Activated naive CD8-positive, alpha-beta T cell treated with anti-CD3 and anti-CD28 coated beads, Interleukin-2, amount 50 U/mL, for 16 hours (primary cell): ENCODE data around the gene DGCR2.
"Not testable (repeated sequence)": the region's sequence is repeated elsewhere in the genome, so short reads cannot be mapped to it uniquely, and the experiment has no call there.

Experiments used
- DNase-seq: peaks from one replicate; pipeline ENCODE4 v3.0.0-alpha.2; 2020; ENCODE audit warnings: low read depth, low spot score

Gene DGCR2

GRCh38 chr22:19061471-19062138, 60.6 kb downstream of the DGCR2 start:
- no peak for DNase-seq

- no peak for DNase-seq
Measured at GRCh38 chr22:19060356-19061009, 61.7 kb downstream of the DGCR2 start.

- no peak for DNase-seq
Measured at GRCh38 chr22:19059481-19060278, 62.5 kb downstream of the DGCR2 start.

- DNase-seq, result no peak
Measured at GRCh38 chr22:19058713-19059451, 63.3 kb downstream of the DGCR2 start.

GRCh38 chr22:19057999-19058491, 64.2 kb downstream of the DGCR2 start:
- DNase-seq, result no peak

GRCh38 chr22:19057539-19057938, 64.7 kb downstream of the DGCR2 start:
- no peak for DNase-seq

- DNase-seq, result no peak
Measured at GRCh38 chr22:19056951-19057401, 65.2 kb downstream of the DGCR2 start.

GRCh38 chr22:19055801-19056200, 66.4 kb downstream of the DGCR2 start:
- DNase-seq, result no peak

- no peak for DNase-seq
Measured at GRCh38 chr22:19052941-19053541, 69.2 kb downstream of the DGCR2 start.

GRCh38 chr22:19051381-19052072, 70.7 kb downstream of the DGCR2 start:
- DNase-seq, result no peak

GRCh38 chr22:19050847-19051246, 71.4 kb downstream of the DGCR2 start:
- DNase-seq, result not testable (repeated sequence)

GRCh38 chr22:19050117-19050516, 72.1 kb downstream of the DGCR2 start:
- DNase-seq, result no peak

- DNase-seq, result no peak
Measured at GRCh38 chr22:19048531-19048930, 73.7 kb downstream of the DGCR2 start.

GRCh38 chr22:19047993-19048392, 74.2 kb downstream of the DGCR2 start:
- DNase-seq, result no peak

- no peak for DNase-seq
Measured at GRCh38 chr22:19046719-19047609, 75.2 kb downstream of the DGCR2 start.

- no peak for DNase-seq
Measured at GRCh38 chr22:19046287-19046686, 75.9 kb downstream of the DGCR2 start.

GRCh38 chr22:19045094-19045493, 77.1 kb downstream of the DGCR2 start:
- DNase-seq, result no peak

- DNase-seq, result no peak
Measured at GRCh38 chr22:19044381-19044780, 77.8 kb downstream of the DGCR2 start.
